ENCODE measurements around the gene OR10A2. TPM values are rescaled to one million over a fixed set of nuclear protein-coding genes. Genes with fewer than 3 reads are reported as not detected.

The OR10A2 gene
- polyA plus RNA-seq, 1 of the 3 experiments (the other 2 are of a cell fraction), result not detected

DNA sequence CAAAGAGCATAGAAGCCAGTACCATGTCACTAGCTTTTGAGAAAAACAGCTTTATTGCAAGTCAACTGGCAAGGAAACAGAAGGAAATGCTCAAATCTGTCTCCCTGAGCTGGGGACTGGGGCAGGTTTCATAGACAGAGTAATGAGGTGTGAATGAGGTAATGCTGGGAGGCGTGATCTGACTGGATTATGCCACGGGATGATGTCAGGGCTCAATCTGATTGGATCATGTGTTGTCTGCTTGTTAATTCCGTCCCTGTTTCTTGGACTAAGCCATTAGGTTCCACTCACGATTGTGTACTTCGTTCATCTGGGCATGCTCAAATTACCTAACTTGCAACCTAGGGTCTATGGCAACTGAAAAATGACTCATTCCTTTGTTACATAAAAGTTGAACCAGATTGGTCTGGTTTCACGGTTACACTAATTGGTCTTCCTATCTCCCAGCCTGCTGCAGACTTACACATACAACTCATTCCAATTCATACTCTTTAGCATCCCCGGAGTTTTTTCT is 37.6 kb upstream of the OR10A2 start:
- H3K4me3 ChIP-seq (ENCODE audit: low read depth in 2 of 2, low read length in 1 of 2), result no peak overlapping the region

DNA sequence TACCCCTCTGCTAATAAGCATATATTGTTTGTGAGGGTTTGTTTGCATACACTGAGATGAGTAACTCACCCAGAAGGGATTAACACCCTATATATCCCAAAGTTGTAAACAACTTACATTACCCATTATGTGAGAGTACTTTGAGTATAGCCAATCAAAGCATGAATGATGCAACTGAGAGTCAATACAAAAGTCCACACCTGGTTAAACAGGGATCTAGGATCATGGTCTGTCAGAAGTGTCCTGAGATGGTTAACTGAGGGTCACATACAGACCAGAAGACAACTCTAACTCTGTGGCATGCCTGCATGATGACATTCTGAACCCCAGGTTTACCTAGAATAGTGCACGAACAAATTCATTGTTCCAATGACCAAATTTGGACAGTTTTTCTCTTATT is 34.8 kb upstream of the OR10A2 start:
- POLR2A ChIA-PET, result no interaction called here
- WGBS (ENCODE audit: low lambda C conversion rate), result 0% methylated on average over 1 of the region's 1 CpG
- no peak for DNase-seq
- Histone ChIP-seq H2AFZ (ENCODE audit: low read depth) (no peak overlapping the region), H3K27ac (ENCODE audit: low read depth in 2 of 2, low read length in 1 of 2) (no peak overlapping the region), H3K4me1 (ENCODE audit: control insufficient read depth in 1 of 2, insufficient read depth in 2 of 2, low read depth in 1 of 2, low read length in 1 of 2) (no peaks in the 10 kb centered on the region), H3K4me2 (no peak overlapping the region), H4K20me1 (ENCODE audit: insufficient read depth) (no peaks in the 10 kb centered on the region), H3K27me3 (ENCODE audit: insufficient read depth) (no peaks in the 10 kb centered on the region), H3K79me2 (ENCODE audit: insufficient read depth) (no peaks in the 10 kb centered on the region), H3K36me3 (replicated peaks in 1 of 2; ENCODE audit: control insufficient read depth in 1 of 2, insufficient read depth in 2 of 2, low read length in 1 of 2) (no peaks in the 10 kb centered on the region), H3K4me3 (ENCODE audit: low read depth in 2 of 2, low read length in 1 of 2) (no peak overlapping the region), H3F3A (replicated peaks; ENCODE audit: insufficient read depth) (no peaks in the 10 kb centered on the region), H3K9ac (no peak overlapping the region), H3K9me2 (no peaks in the 10 kb centered on the region), H3K9me3 (no peaks in the 10 kb centered on the region)
- CTCF ChIA-PET, result no interaction called here
- TF ChIP-seq CHD2 (IDR thresholded peaks at IDR 0.05; ENCODE audit: low read length, partially characterized antibody) (no peak), NRF1 (IDR thresholded peaks at IDR 0.05; ENCODE audit: low read depth, low read length) (no peak)
- TF ChIP-seq, protein P1, sequence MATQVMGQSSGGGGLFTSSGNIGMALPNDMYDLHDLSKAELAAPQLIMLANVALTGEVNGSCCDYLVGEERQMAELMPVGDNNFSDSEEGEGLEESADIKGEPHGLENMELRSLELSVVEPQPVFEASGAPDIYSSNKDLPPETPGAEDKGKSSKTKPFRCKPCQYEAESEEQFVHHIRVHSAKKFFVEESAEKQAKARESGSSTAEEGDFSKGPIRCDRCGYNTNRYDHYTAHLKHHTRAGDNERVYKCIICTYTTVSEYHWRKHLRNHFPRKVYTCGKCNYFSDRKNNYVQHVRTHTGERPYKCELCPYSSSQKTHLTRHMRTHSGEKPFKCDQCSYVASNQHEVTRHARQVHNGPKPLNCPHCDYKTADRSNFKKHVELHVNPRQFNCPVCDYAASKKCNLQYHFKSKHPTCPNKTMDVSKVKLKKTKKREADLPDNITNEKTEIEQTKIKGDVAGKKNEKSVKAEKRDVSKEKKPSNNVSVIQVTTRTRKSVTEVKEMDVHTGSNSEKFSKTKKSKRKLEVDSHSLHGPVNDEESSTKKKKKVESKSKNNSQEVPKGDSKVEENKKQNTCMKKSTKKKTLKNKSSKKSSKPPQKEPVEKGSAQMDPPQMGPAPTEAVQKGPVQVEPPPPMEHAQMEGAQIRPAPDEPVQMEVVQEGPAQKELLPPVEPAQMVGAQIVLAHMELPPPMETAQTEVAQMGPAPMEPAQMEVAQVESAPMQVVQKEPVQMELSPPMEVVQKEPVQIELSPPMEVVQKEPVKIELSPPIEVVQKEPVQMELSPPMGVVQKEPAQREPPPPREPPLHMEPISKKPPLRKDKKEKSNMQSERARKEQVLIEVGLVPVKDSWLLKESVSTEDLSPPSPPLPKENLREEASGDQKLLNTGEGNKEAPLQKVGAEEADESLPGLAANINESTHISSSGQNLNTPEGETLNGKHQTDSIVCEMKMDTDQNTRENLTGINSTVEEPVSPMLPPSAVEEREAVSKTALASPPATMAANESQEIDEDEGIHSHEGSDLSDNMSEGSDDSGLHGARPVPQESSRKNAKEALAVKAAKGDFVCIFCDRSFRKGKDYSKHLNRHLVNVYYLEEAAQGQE (IDR thresholded peaks at IDR 0.05; ENCODE audit: low read depth, low read length), result no peak
- TF ChIP-seq, protein P2, sequence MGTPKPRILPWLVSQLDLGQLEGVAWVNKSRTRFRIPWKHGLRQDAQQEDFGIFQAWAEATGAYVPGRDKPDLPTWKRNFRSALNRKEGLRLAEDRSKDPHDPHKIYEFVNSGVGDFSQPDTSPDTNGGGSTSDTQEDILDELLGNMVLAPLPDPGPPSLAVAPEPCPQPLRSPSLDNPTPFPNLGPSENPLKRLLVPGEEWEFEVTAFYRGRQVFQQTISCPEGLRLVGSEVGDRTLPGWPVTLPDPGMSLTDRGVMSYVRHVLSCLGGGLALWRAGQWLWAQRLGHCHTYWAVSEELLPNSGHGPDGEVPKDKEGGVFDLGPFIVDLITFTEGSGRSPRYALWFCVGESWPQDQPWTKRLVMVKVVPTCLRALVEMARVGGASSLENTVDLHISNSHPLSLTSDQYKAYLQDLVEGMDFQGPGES (IDR thresholded peaks at IDR 0.05; ENCODE audit: low read depth, low read length), result no peak
- TF ChIP-seq, protein P3, sequence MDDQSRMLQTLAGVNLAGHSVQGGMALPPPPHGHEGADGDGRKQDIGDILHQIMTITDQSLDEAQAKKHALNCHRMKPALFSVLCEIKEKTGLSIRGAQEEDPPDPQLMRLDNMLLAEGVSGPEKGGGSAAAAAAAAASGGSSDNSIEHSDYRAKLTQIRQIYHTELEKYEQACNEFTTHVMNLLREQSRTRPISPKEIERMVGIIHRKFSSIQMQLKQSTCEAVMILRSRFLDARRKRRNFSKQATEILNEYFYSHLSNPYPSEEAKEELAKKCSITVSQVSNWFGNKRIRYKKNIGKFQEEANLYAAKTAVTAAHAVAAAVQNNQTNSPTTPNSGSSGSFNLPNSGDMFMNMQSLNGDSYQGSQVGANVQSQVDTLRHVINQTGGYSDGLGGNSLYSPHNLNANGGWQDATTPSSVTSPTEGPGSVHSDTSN (IDR thresholded peaks at IDR 0.05), result no peak

More for the DNA sequence above, 37.6 kb upstream of the OR10A2 start:
- ChIA-PET POLR2A (no interaction called here), CTCF (interaction anchor here (1.1 to 1.6 kb wide), 3 partner anchors 8 to 34 kb away, joined by 3 to 15 read pairs (median 3); no protein-coding TSS in a partner anchor)
- Histone ChIP-seq H4K20me1 (ENCODE audit: insufficient read depth) (no peaks in the 10 kb centered on the region), H3K9me2 (no peaks in the 10 kb centered on the region), H3K27me3 (ENCODE audit: insufficient read depth) (no peaks in the 10 kb centered on the region), H3K79me2 (ENCODE audit: insufficient read depth) (no peaks in the 10 kb centered on the region), H3K9ac (no peak overlapping the region), H3K36me3 (replicated peaks in 1 of 2; ENCODE audit: control insufficient read depth in 1 of 2, insufficient read depth in 2 of 2, low read length in 1 of 2) (no peaks in the 10 kb centered on the region), H3K4me2 (no peak overlapping the region), H3K27ac (ENCODE audit: low read depth in 2 of 2, low read length in 1 of 2) (no peak overlapping the region), H3K9me3 (no peaks in the 10 kb centered on the region), H3K4me1 (ENCODE audit: control insufficient read depth in 1 of 2, insufficient read depth in 2 of 2, low read depth in 1 of 2, low read length in 1 of 2) (no peaks in the 10 kb centered on the region), H2AFZ (ENCODE audit: low read depth) (no peak overlapping the region), H3F3A (replicated peaks; ENCODE audit: insufficient read depth) (no peaks in the 10 kb centered on the region)
- TF ChIP-seq FOXJ3 (CRISPR knock-in tag; IDR thresholded peaks at IDR 0.05) (no peak), SIN3A (IDR thresholded peaks at IDR 0.05; ENCODE audit: borderline replicate concordance, low read depth, low read length) (no peak), MXI1 (IDR thresholded peaks at IDR 0.05; ENCODE audit: low read depth, low read length) (no peak), NFIC (IDR thresholded peaks at IDR 0.05; ENCODE audit: borderline replicate concordance) (no peak), TAF1 (IDR thresholded peaks at IDR 0.05; ENCODE audit: borderline replicate concordance, low read depth, low read length) (no peak), MEF2A (IDR thresholded peaks at IDR 0.05; ENCODE audit: borderline replicate concordance, low read depth) (no peak), TEAD4 (IDR thresholded peaks at IDR 0.05; ENCODE audit: borderline replicate concordance, insufficient read depth) (no peak), NRF1 (IDR thresholded peaks at IDR 0.05; ENCODE audit: low read depth, low read length) (no peak), RCOR1 (IDR thresholded peaks at IDR 0.05; ENCODE audit: low read length) (no peak), RFX5 (IDR thresholded peaks at IDR 0.05; ENCODE audit: low read length) (no peak), EP300 (IDR thresholded peaks at IDR 0.05; ENCODE audit: borderline replicate concordance in 1 of 2, low read depth in 1 of 2, low read length in 1 of 2) (no peak), GABPA (IDR thresholded peaks at IDR 0.05; ENCODE audit: low read depth) (no peak), YY1 (IDR thresholded peaks at IDR 0.05; ENCODE audit: low read depth) (no peak), EZH2phosphoT487 (IDR thresholded peaks at IDR 0.05; ENCODE audit: borderline replicate concordance, low read depth) (no peak)
- TF ChIP-seq, protein P2 (IDR thresholded peaks at IDR 0.05; ENCODE audit: low read depth, low read length), result no peak
- TF ChIP-seq, protein P3 (IDR thresholded peaks at IDR 0.05), result no peak
- TF ChIP-seq, protein P4, sequence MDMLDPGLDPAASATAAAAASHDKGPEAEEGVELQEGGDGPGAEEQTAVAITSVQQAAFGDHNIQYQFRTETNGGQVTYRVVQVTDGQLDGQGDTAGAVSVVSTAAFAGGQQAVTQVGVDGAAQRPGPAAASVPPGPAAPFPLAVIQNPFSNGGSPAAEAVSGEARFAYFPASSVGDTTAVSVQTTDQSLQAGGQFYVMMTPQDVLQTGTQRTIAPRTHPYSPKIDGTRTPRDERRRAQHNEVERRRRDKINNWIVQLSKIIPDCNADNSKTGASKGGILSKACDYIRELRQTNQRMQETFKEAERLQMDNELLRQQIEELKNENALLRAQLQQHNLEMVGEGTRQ (IDR thresholded peaks at IDR 0.05; ENCODE audit: borderline replicate concordance, low read depth, low read length), result no peak
- TF ChIP-seq, protein P5, sequence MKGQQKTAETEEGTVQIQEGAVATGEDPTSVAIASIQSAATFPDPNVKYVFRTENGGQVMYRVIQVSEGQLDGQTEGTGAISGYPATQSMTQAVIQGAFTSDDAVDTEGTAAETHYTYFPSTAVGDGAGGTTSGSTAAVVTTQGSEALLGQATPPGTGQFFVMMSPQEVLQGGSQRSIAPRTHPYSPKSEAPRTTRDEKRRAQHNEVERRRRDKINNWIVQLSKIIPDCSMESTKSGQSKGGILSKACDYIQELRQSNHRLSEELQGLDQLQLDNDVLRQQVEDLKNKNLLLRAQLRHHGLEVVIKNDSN (IDR thresholded peaks at IDR 0.05; ENCODE audit: borderline replicate concordance, low read depth), result no peak
- no peak for DNase-seq
- WGBS (ENCODE audit: low lambda C conversion rate), result 3% methylated on average over 7 of the region's 7 CpGs

Data from SK-N-SH (cell line).